ENCODE results near the gene TRIP13.
"Not testable (repeated sequence)": the region's sequence is repeated elsewhere in the genome, so short reads cannot be mapped to it uniquely, and the experiment has no call there.

TRIP13 gene

DNA sequence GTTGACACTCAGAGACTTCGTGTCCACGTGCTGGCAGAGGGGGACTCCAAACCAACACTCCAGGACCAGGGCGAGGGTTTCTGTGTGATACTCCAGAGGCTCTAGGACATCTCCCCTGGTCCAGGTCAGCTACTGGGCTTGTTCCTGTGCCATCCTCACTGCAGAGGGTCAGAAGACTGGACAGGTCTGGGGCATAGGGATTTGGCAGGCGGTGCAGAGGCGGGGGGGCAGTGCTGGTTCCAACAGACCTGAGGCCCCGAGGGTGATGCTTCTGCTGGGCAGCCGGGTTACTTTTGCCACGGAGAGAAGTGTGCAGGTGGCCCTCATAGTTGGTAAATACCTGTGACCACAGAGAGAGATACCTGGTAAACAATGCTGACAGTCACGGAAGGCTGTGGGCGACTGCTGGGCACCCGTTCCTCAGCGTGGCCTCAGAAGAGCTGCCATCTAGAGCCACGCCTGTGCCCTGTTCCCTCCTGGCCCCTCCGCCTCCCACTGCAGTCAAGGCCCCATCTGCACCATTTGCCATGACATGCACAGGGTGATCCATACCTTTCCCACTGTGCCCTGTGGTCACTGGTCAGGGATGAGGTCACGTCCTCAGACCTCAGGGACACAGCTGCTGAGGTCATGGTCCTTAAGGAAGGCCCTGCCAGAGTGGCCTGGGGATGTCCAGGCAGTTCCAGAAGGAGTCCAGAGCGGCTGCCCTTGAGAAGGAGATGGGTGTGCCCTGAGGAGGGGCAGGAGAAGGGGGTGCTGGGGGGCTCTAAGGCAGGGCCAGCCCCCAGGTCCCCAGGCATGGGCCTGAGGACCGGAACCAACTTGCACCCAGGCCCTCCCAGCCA, 30.0 kb downstream of the TRIP13 start:
- DNase-seq = no peak

- DNase-seq = peak; percentile 61
These were observed 30.7 kb downstream of the TRIP13 start for GRCh38 chr5:923281-923873.

GRCh38 chr5:926417-927171, 33.9 kb downstream of the TRIP13 start:
- DNase-seq = no peak

DNA sequence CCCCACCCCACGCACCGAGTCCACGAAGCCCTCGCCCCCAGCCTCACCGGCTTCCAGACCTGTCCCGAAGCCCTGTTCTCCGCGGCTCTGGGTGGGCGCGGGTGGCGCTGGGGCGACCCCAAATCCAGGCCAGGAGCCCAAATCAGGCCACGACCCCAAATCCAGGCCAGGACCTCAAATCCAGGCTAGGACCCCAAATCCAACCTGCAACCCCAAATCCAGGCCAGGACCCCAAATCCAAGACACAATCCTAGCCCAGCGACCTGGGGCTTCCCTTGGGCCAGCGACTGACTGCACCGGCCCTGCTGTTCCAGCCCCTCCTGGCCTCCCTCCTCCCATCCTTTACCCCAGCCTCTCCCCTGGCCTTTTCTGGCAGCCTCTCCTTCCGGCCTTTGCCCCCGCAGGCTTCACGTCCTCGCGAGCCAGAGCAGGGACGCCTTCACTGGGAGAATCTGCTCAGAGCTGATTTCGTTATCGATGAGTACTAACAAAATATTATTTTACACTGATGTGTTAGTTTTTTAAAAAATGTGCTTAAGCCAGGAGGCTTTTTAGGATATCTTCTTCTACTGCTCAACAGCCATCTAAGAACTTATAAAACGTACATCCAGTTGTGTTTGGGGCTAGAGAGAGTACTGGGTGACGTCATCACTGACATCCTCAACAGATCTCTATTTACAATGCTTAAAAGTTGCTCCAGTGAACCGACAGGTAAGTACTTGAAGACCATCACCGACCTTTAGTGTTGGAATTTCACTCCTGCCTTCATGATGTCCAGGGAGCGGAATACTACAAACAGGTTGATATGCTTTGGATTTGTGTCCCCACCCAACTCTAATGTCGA, 34.7 kb downstream of the TRIP13 start:
- no peak for DNase-seq

DNA sequence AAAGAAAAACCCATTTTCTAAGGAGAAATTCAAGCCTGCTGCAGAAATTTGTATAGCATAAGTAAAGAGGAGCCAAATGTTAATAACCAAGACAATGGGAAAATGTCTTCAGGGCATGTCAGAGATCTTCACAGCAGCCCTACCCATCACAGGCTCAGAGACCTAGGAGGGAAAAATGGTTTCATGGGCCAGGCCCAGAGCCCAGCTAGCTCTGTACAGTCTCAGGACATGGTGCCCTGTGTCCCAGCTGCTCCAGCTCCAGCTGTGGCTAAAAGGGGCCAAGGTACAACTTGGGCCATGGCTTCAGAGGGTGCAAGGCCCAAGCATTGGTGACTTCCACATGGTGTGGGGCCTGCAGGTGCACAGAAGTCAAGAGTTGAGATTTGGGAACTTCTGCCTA, 36.5 kb downstream of the TRIP13 start:
- not testable (repeated sequence) for DNase-seq

- DNase-seq = no peak
These were observed 36.9 kb downstream of the TRIP13 start for GRCh38 chr5:929596-929995.

DNA sequence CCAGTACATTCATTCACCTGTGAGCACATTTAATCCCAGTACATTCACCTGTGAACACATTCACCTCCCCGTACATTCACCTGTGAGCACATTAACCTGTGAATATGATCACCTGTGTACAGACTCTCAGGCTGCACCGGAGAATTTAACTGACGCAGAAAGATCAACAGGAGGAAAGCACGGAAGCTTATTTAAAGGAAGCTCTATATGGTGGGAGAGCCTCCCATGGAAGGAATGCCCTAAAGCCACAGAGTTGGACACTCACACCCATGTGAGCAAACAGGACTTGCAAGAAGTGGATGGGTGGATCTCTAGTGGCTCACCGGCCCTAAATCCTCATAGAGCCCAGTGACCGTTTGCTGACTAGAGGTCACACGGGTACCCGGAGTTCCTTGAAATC, 38.2 kb downstream of the TRIP13 start:
- no peak for DNase-seq

DNA sequence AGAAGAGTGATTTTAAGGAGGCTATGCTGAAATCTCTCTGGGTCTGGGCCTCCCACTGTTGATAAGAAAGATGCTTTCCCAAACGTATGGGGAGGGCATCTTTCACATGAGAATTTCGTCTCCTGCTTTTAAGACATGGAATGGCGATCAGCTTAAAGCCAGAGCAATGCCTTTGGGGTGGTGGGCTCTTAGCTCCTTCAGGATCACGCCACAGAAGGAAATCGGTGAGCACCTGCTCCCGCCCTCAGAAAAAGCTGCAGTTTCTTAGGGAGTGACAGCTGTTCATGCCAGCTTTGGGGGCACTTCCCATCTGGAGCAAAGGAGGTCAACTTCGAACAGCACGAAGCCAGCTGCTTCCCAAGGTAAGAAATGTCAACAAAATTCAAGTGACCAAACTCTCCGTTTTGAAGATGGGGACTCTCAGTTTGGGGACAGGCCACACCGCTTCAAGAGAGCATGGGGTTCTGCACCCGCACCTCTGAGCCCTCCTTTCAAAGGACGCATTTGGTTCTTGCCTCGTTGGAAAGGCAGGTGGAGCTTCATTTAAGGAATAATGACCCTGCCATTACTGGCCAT, 39.0 kb downstream of the TRIP13 start:
- no peak for DNase-seq

DNA sequence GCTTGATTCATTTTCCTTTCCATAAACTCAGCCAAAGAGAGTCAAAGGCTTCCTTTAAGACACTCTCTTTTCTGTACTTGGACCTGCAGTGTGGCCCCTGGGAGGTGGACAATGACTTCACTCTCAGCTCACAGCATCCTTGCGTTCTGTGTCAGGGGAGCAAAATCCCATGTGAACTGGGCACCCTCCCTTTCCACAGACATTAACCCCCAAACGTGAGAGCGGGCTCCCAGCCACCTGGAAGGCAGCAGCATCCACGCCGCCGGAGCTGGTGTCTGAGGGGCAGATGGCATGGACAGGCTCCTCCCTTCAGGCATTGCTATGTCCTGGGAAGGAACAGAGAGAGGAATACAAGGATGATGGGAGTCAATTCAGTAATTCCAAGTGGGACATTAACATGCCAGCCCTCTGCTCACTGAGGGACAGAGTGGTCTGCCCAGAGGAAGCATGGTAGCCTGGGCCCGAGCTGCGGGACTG, 39.5 kb downstream of the TRIP13 start:
- no peak for DNase-seq

DNA sequence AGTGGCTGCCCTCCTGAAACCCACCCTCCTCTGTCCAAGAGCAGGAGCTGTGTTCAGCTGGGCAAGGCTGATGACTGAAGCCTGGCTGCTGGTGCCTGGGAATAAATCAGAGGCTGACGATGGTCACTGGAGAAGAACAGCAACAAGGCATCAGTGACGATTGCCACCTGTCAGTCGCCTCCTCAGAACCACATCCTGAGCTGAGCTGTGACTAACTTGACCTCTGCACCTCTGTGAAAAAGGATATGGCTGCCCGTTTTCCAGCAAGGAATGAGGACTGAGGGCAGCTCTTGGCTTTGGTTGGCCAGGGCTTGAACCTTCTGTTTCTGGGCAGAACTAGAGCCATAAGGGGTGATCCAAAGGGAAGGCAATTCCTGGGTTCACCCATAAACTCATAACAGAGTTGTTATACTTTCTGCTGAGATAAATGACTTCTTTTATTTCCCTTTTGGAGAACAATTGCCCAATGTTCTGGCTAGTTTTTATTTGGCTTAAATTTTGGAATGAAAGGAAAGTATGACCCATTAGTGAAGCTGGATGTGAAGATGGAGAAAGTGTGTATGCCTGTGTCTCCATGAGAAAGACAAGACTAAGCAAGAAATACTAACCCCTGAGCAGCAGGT, 40.1 kb downstream of the TRIP13 start:
- DNase-seq = no peak

- DNase-seq = no peak
These were observed 40.7 kb downstream of the TRIP13 start for GRCh38 chr5:933251-933861.

GRCh38 chr5:933951-934350, 41.3 kb downstream of the TRIP13 start:
- not testable (repeated sequence) for DNase-seq

DNA sequence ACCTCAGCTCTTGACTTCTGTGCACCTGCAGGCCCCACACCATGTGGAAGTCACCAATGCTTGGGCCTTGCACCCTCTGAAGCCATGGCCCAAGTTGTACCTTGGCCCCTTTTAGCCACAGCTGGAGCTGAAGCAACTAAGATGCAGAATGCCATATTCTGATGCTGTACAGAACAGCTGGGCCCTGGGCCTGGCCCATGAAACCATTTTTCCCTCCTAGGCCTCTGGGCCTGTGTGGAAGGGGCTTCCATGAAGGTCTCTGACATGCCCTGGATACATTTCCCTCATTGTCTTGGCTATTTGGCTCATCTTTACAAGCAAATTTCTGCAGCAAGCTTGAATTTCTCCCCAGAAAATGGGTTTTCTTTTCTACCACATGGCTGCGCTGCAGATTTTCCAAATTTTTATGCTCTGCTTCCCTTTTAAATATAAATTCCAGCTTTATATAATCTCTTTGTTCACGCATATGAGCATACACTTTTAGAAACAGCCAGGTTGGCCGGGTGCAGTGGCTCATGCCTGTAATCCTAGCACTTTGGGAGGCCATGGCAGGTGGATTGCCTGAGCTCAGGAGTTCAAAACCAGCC, 41.8 kb downstream of the TRIP13 start:
- DNase-seq = not testable (repeated sequence)

DNA sequence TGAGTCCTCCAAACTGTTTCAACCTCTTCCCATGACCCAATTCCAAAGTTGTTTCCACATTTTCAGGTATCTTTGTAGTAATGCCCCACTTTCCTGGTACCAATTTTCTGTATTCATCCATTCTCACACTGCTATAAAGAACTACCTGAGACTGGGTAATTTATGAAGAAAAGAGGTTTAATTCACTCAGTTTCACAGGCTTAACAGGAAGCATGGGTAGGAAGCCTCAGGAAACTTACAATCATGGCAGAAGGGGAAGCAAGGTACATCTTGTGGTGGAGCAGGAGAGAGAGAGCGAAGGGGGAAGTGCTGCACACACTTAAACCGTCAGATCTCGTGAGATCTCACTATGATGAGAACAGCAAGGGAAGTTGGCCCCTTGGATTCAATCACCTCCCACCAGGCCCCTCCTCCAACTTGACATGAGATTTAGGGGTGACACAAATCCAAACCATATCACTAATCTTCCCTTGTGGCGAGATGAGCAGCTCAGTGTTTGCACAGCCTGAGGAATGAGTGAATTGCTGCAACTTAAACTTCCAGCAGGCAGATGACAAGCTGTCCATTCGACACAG, 42.9 kb downstream of the TRIP13 start:
- no peak for DNase-seq

DNA sequence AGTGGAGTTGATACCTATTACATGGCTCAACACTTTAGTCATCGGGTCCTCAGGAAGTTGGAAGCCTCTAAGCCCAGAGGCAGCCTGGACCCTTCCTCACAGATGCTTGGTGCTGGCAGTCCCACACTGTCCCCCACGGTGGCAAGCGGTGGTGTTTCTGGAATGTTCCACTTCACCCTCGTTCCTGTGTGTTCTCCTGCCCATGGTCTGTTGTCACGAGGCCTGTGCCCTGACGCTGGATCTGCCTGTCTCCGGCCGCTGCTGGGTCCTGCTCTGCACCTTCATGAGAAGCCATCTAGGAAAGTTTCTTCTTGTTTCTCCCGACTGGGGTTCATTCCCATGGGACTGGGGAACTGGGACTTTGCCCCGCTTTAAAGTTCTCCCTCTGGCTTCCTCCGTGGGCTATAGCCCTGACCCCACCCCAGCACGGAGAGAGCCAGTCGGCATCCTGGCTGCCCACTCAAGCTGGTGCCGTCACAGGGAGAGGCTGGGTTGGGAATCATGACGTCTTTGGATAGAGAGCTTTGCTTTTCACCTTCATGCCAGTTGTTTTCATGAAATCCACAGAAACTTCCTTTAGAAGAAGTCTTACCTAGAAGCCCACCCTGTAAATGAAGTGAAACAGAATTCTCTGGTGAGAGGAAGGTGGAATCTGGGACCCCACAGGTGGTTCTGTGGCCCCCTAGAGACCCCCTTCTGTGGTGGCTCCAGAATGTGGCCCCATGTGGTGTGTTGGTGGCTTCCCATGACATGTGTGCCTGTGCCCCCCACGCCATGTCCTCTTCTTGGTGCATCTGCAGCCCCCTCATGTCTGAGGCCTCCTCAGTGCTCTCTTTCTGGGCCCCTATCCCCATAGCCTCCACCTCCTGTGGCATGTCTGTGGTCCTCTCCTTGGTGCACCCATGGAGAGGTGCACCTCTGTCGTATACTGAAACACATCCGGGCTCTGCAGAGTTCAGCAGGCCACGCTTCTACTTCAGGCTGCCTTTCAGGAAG, 43.8 kb downstream of the TRIP13 start:
- no peak for DNase-seq

GRCh38 chr5:937151-937924, 44.7 kb downstream of the TRIP13 start:
- DNase-seq = no peak

DNA sequence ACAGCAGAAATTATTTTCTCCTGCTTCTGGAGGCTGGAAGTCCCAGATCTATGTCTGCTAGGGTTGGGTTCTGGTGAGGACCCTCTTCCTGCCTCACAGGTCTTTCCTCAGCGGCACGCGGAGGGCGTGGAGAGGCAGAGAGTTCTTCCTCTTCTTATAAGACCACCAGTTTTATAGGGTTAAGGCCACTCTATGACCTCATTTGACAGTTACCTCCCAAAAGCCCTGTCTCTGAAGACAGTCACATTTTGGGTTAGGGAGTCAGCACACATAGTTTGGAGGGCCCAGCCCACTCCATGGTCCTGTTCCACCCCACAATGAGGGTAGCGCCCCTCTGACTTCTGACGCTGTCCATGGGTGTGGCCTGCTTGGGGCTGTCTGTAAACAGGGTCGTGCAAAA, 46.7 kb downstream of the TRIP13 start:
- no peak for DNase-seq

- not testable (repeated sequence) for DNase-seq
These were observed 48.1 kb downstream of the TRIP13 start for GRCh38 chr5:940741-941140.
